ENCODE data around the gene MRPL33.

The MRPL33 gene

DNA sequence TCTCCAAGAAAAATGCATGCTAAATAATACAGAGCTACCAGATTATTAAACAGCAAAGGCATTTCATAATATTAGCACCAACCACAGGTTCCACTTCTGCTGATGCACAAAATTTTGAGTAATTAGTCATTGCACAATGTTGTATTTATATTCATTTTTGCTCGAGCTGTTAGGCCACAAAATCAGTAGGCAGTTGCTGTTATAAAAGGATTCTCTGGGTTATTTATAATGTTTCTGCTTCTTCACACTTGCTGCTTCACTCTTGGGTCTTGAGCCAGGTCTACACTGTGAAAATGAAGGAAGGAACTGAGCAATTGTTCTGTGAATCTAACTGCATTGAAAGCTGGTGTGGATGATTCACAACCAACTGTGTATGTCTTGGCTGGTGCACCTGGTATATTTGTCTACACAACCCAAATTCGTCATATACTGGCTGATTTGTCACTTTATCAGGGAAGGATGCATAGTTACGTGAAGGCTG is 38.3 kb downstream of the MRPL33 start:
- no peak for DNase-seq (ENCODE audit: low spot score)

DNA sequence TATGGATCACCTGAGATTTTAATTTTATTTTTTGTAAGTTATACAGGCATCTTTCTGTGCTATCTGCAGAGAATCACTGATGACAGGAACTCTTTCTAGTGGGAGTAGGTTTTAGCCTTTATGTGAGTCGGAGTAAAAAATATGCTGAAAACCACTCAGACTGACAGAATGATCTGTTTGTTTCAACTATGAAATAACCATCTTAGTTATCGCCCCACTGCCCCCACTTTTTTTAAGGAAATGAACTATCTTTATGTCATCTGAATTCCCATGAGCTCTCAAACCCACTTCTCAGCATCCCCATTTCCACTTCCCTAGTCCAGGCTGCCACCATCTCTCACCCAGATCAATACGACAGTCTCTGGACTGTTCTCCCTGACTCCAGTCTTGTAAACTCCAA is 38.9 kb downstream of the MRPL33 start:
- no peak for DNase-seq (ENCODE audit: low spot score)

DNA sequence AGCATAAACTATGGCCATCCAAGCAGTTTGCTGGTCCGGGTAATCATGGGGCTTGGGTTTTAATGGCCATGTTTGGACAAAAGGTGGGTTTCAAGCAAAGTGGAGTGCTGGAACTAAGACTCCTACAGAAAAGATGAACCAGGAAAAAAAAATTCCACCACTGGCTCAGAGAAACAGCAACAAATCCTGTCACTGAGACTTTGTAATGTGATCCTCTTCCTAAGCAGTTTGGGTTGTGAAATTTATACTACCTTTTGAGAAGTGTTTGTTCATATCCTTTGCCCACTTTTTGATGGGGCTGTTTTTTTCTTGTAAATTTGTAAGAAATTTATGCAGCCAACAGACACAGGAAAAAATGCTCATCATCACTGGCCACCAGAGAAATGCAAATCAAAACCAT is 40.2 kb downstream of the MRPL33 start:
- no peak for DNase-seq (ENCODE audit: low spot score)

DNA sequence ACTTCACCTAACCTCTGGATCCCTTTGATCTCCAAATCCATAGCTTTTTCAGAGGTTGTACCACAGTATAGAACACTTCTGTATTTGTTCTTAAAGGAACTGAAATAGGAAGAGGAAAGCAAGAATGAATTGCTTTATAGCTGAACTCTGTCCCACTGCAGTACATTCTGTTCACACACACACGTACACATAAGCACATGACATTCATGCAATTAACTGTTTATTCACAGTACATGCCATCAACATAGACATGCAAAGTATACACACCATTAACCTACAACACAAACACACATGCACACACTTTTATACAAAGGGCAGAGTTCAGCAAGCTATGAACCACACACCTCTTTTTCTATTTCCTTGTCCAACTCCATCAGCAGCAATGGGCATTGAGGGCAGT is 43.2 kb downstream of the MRPL33 start:
- no peak for DNase-seq (ENCODE audit: low spot score)

DNA sequence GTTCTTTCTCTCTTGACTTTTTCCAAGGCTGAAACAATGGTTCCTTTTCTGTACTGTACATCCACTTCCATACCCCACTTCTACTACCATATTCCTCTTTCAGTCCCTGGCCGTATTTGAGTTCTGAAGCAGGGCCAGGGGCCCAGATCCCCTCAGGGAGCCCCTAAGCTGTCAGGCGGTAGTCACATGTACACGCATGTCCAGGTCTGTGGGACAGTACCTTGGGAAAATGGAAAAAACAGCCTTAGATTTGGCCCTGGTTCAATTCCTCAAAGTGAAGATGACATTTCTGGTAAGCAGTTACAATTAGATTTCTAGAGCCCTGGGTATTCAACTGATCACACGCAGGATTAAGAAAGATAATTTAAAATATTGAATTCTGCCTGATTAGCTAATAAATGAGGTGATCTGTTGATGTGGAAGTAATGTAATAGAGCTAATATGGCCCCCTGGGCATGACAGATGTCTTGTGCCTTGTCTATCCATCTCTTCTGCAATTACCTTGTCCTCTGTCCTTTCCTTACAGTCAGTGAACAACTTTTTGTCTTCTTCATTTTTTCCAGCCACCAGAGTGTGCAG is 44.4 kb downstream of the MRPL33 start:
- no peak for DNase-seq (ENCODE audit: low spot score)

DNA sequence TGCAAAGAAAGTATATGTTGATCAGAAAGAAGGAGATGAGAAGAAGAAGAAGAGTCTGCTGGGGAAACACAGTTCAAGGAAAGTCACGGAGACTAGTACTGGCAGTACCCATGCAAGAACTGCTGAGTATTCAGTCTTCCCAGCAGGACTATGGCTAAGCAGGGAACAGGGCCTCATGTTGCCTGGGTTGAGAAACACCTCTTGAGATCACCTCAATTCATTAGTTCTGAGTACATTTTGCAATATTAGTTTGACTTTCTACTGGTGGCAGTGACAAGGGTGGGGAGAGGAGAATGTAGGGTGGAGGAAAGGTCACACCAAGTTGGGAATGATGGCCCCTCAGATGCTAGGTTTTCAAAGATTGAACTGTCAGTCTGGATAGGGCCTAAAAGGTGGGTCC is 50.5 kb downstream of the MRPL33 start:
- no peak for DNase-seq (ENCODE audit: low spot score)

DNA sequence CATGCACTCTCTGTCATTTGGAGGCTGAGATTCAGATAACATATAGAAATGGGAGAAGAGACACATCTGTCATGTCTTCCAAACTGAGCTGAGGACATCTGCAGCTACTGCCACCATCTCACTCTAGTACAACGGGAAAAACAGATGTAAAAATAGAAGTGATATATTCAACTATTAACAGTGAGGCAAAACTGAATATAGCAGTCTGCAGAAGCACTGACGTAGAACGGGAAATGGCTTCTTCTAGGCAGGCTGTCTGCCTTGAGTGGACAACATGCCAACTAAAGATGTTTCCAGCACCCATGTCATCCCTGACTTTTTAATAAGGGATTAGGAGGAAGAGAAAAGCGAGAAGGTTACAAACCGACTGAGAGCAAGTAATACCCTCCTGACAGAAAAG is 51.6 kb downstream of the MRPL33 start:
- peak; percentile 32 for DNase-seq (ENCODE audit: low spot score)

DNA sequence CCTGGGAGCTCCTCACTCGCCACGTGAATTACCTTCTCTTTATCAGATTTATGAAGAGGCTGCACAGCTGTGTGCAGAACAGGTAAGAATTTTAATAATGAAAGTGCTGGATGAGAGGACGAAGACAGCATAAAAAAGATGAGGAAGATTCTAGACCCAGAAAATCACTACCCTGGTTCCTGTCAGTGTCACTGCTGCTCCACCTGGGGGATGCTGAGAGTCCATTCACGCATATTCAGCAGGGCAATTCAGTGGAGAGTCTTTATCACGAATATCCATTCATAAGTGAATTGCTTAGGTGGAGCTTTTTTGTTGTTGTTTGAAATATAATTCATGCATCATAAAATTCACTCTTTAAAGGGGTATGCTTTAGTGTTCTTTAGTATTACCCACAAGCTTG is 52.0 kb downstream of the MRPL33 start:
- no peak for DNase-seq (ENCODE audit: low spot score)

DNA sequence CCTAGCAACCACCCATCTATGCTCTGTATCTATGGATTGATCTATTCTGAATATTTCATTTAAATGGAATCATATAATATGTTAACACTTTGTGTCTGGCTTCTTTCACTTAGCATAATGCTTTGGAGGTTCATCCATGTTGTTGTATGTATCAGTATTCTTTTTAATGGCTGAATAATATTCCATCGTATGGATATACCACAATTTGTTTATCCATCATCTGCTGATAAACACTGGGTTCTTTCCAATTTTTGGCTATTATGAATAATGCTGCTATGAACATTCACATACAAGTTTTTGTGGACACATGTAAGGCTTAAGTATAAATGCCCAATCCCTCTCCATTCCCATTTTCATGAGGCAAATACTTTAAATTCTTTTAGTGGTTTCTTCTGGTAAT is 52.9 kb downstream of the MRPL33 start:
- no peak for DNase-seq (ENCODE audit: low spot score)

DNA sequence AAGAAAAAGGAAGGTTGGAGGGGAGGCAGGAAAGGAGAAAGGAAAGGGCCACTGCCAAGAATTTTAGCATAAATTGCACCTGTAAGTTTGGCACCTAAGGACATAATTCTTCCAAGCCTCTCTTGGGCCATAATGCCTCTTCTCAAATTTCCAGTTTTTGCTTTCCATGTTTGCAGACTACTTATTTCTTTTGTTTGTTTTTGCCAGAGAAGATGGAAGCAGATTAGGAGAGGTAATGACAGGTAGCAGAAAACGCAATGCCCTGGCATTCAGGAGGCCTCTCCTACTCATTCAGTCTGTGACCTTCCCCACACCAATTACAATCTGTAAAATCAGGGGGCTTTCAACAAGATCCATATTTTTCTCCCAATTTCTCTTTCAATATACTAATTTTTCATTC is 56.8 kb downstream of the MRPL33 start:
- no peak for DNase-seq (ENCODE audit: low spot score)
